ENCODE results near the gene PDLIM7. TPM values are rescaled to one million over a fixed set of nuclear protein-coding genes. Genes with fewer than 3 reads are reported as not detected.

The PDLIM7 gene
- polyA plus RNA-seq, 1 donor (not counting 4 experiments of a cell fraction or from before 2014, with no cell fraction given), result 48.5 TPM

GRCh38 chr5:177445917-177446199, 51.5 kb downstream of the PDLIM7 start:
- TF ChIP-seq CTCF (optimal IDR thresholded peaks at IDR 0.05 in 1 of 3, IDR thresholded peaks at IDR 0.05 in 1 of 3, conservative IDR thresholded peaks at IDR 0.05 in 1 of 3; ENCODE audit: extremely low read depth in 1 of 3, insufficient read depth in 2 of 3, low read length in 3 of 3) (no peak), EZH2 (IDR thresholded peaks at IDR 0.05; ENCODE audit: low read length) (no peak)
- peaks cover 54% of the 10 kb centered on the region for H3K4me1 ChIP-seq (ENCODE audit: control insufficient read depth, extremely low read depth, insufficient read depth, low read length)
- H3K9me1 ChIP-seq (ENCODE audit: control insufficient read depth, extremely low read depth, insufficient read depth, low read length), result no peaks in the 10 kb centered on the region
- peaks cover 0 to 3% of the 10 kb centered on the region in 2 experiments for H3K36me3 ChIP-seq (ENCODE audit: control insufficient read depth in 2 of 2, extremely low read depth in 1 of 2, insufficient read depth in 2 of 2, low read length in 2 of 2)
- no peak overlapping the region for H2AFZ ChIP-seq (ENCODE audit: control insufficient read depth, low read length)
- no peak for DNase-seq (ENCODE audit: low read depth, low spot score)
- H3K27me3 ChIP-seq (ENCODE audit: control insufficient read depth, extremely low read depth, insufficient read depth, low read length), result no peaks in the 10 kb centered on the region
- peak overlapping the region; percentile 72 for H3K4me2 ChIP-seq (ENCODE audit: control insufficient read depth, extremely low read depth, insufficient read depth, low read depth, low read length)
- H3K27ac ChIP-seq (ENCODE audit: control insufficient read depth, insufficient read depth, low read length), result no peak overlapping the region
- FAIRE-seq, result no peak
- H4K20me1 ChIP-seq (ENCODE audit: control insufficient read depth, extremely low read depth, insufficient read depth, low read length), result no peaks in the 10 kb centered on the region
- peak overlapping the region; percentile 61 for H3K9ac ChIP-seq (ENCODE audit: control insufficient read depth, extremely low read depth, insufficient read depth, low read length)
- H3K9me3 ChIP-seq (ENCODE audit: control insufficient read depth, low read depth, low read length), result no peaks in the 10 kb centered on the region
- dilution Hi-C loops (cut with MboI; ENCODE audit: extremely low pct_ligation_motif_present, low sequenced_read_pairs), result no loop called here
- peak overlapping the region in 1 of 3 experiments; percentile 5 for H3K4me3 ChIP-seq (ENCODE audit: control insufficient read depth in 2 of 3, extremely low read depth in 1 of 3, insufficient read depth in 2 of 3, low read depth in 1 of 3, low read length in 3 of 3)
- no peaks in the 10 kb centered on the region for H3K79me2 ChIP-seq (ENCODE audit: control insufficient read depth, insufficient read depth, low read length)

GRCh38 chr5:177445052-177445916, 52.1 kb downstream of the PDLIM7 start:
- Histone ChIP-seq H3K36me3 (ENCODE audit: control insufficient read depth in 2 of 2, extremely low read depth in 1 of 2, insufficient read depth in 2 of 2, low read length in 2 of 2) (peaks cover 2 to 3% of the 10 kb centered on the region in 2 experiments), H3K9me1 (ENCODE audit: control insufficient read depth, extremely low read depth, insufficient read depth, low read length) (no peaks in the 10 kb centered on the region), H3K79me2 (ENCODE audit: control insufficient read depth, insufficient read depth, low read length) (no peaks in the 10 kb centered on the region), H3K27ac (ENCODE audit: control insufficient read depth, insufficient read depth, low read length) (no peak overlapping the region), H3K4me1 (ENCODE audit: control insufficient read depth, extremely low read depth, insufficient read depth, low read length) (peaks cover 54% of the 10 kb centered on the region), H3K9ac (ENCODE audit: control insufficient read depth, extremely low read depth, insufficient read depth, low read length) (no peak overlapping the region), H3K9me3 (ENCODE audit: control insufficient read depth, low read depth, low read length) (no peaks in the 10 kb centered on the region), H3K4me3 (ENCODE audit: control insufficient read depth in 2 of 3, extremely low read depth in 1 of 3, insufficient read depth in 2 of 3, low read depth in 1 of 3, low read length in 3 of 3) (no peak overlapping the region), H4K20me1 (ENCODE audit: control insufficient read depth, extremely low read depth, insufficient read depth, low read length) (no peaks in the 10 kb centered on the region), H2AFZ (ENCODE audit: control insufficient read depth, low read length) (no peak overlapping the region), H3K27me3 (ENCODE audit: control insufficient read depth, extremely low read depth, insufficient read depth, low read length) (no peaks in the 10 kb centered on the region), H3K4me2 (ENCODE audit: control insufficient read depth, extremely low read depth, insufficient read depth, low read depth, low read length) (peak overlapping the region; percentile 72)
- dilution Hi-C loops (cut with MboI; ENCODE audit: extremely low pct_ligation_motif_present, low sequenced_read_pairs), result no loop called here
- DNase-seq (ENCODE audit: low read depth, low spot score) (no peak), FAIRE-seq (peak; percentile 78)
- TF ChIP-seq EZH2 (IDR thresholded peaks at IDR 0.05; ENCODE audit: low read length), result no peak
- TF ChIP-seq CTCF (optimal IDR thresholded peaks at IDR 0.05 in 1 of 3, IDR thresholded peaks at IDR 0.05 in 1 of 3, conservative IDR thresholded peaks at IDR 0.05 in 1 of 3; ENCODE audit: extremely low read depth in 1 of 3, insufficient read depth in 2 of 3, low read length in 3 of 3), result no peak
